Esophagus squamous epithelium (tissue), 5 donors: ENCODE measurements around the gene ZNF516. TPM values are rescaled to one million over a fixed set of nuclear protein-coding genes. Genes with fewer than 3 reads are reported as not detected.
A peak's percentile ranks its signal among the peaks of the same experiment; 100 is the strongest.

ENCODE experiments used
- DNase-seq: peaks from one replicate; lab custom pipeline; 2025; lab: John Stamatoyannopoulos, UW
- H3K27ac ChIP-seq, 4 donors: fragments of 200-600 bp; sonication (generic); one replicate each; pipeline ENCODE4 v1.5.1; 2016 to 2019; ENCODE audit warnings: mild to moderate bottlenecking in 1 of 4
- H3K27me3 ChIP-seq, 4 donors: fragments of 200-600 bp; sonication (generic); 1 replicate in 3 of 4; 2 replicates in 1 of 4; pipeline versions ENCODE4 v1.5.1 to v1.6.0; 2017 to 2021; ENCODE audit warnings: antibody characterized with exemption in 1 of 4
- H3K36me3 ChIP-seq, 3 donors: fragments of 200-600 bp; sonication (generic); one replicate each; pipeline ENCODE4 v1.5.1; 2016 to 2019
- H3K4me1 ChIP-seq, 3 donors: fragments of 200-600 bp; sonication (generic); one replicate each; pipeline ENCODE4 v1.5.1; 2017 to 2019
- H3K4me3 ChIP-seq, 4 donors: fragments of 200-600 bp; sonication (generic); 1 replicate in 3 of 4; 2 replicates in 1 of 4; pipeline ENCODE4 v1.5.1; 2016 to 2019; ENCODE audit warnings: mild to moderate bottlenecking in 2 of 4, moderate library complexity in 1 of 4
- H3K9me3 ChIP-seq, 3 donors: fragments of 200-600 bp; sonication (generic); one replicate each; pipeline ENCODE4 v1.5.1; 2016 to 2019
- CTCF ChIP-seq, 6 experiments: fragments of 450-650 bp in 4 of 6; fragments of 200-600 bp in 2 of 6; sonication (generic) in 2 of 6; IDR thresholded peaks; one replicate each; pipeline ENCODE4 v1.5.1; 2016 to 2019; ENCODE audit warnings: antibody characterized with exemption in 6 of 6, mild to moderate bottlenecking in 4 of 6, moderate library complexity in 4 of 6
- POLR2A ChIP-seq, 4 donors: fragments of 450-650 bp; IDR thresholded peaks; one replicate each; pipeline ENCODE4 v1.6.1; 2017; ENCODE audit warnings: antibody characterized with exemption in 4 of 4, mild to moderate bottlenecking in 4 of 4, moderate library complexity in 3 of 4
- WGBS, 2 donors: methylation state at CpG; one replicate each; pipeline ENCODE4 v1.1.5; 2018; 5-methylcytosine and 5-hydroxymethylcytosine counted together
- intact Hi-C: fragments of 100-400 bp; cut with DNase I; formaldehyde crosslinking; loops from one replicate; pipeline ENCODE4 v1.15.0; 2022
- total RNA-seq, 4 donors: library from RNA; depleted of rRNA; stranded (reverse); fragments of >200 nt; gene quantifications; one replicate each; pipeline ENCODE4 v1.1.0, GENCODE V29; 2016
- donor health status: DM: yes; HTN: yes; CAD: no.

The ZNF516 gene
- total RNA-seq, 4 donors from 2014 or later: 18.0 to 23.9 (median 19.2) TPM

DNA sequence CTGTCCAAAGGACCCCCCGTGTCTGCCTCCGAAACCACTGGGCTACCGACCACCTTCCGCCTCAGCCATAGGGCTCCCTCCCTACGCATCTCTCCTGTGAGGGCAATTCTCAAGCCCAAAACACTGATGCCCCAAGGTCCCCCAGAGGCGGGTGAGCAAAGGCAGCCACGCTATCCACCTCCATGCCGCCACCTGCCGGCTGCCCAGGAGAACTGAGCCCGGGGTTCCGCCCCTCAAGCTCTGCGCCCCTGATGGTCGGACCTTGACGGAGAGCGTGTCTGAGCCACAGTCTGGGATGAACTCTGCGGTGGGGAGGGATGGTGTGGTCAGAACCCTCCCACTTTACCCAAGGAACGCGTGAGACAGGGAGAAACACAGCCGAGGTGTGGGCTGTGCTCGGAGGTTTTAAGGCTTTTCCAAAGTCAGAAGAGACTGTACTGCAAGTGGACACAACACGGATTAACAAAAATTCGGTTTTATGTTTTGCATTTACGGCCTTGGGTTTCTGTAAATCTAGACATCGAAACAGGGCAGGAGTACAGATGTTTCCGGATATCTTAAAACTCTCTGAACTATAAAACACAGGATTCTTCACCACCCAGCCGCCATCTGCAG, 114.1 kb downstream of the ZNF516 start:
- intact Hi-C loops: no loop called here
- no peaks in the 10 kb centered on the region for H3K27me3 ChIP-seq
- peaks cover 0 to 11% (median 0%) of the 10 kb centered on the region in 3 donors for H3K4me1 ChIP-seq
- no peak for DNase-seq
- 87 to 91% methylated on average over 13 to 15 of the region's 26 CpGs for WGBS, 2 donors
- H3K27ac ChIP-seq: no peak overlapping the region
- peaks cover 9 to 48% (median 16%) of the 10 kb centered on the region in 3 donors for H3K36me3 ChIP-seq
- no peak overlapping the region for H3K4me3 ChIP-seq
- H3K9me3 ChIP-seq: no peaks in the 10 kb centered on the region
- TF ChIP-seq CTCF (IDR thresholded peaks at IDR 0.05) (peak in 4 of 6 experiments; percentile 10 to 33 (median 20)), POLR2A (IDR thresholded peaks at IDR 0.05) (no peak)

DNA sequence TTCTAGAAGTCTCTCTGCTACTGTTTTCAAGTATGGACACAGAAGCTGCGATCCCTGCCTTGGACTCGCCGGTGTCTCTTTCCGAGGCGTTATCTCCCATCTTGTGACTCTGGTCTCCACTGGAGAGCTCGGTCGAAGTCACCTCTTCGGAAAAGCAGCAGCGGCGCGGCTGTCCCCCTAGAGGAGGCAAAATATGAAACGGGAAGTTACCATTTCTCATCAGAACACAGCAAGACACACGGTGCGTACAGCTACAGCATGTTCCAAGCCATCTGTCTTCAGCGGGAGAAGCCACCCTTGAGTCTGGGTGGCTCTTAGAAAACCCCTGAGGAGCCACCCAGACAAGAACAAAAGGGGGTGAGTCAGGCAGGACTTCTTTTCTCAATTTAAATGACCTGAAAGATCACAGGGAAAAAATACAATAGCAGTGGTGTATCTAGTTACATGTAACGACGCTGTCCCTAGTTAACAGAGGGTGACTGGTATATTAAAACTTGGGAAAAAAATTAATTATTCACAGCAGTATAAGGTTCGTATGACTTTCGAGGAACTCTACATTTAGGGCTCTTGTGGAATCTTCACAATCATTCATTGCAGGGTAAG, 114.8 kb downstream of the ZNF516 start:
- Histone ChIP-seq H3K27ac (no peak overlapping the region), H3K27me3 (no peaks in the 10 kb centered on the region), H3K9me3 (no peaks in the 10 kb centered on the region), H3K36me3 (peaks cover 9 to 51% (median 16%) of the 10 kb centered on the region in 3 donors), H3K4me3 (no peak overlapping the region), H3K4me1 (peaks cover 0 to 6% (median 0%) of the 10 kb centered on the region in 3 donors)
- intact Hi-C loops: no loop called here
- DNase-seq: no peak
- 76 to 82% methylated on average over 4 to 10 of the region's 19 CpGs for WGBS, 2 donors
- no peak for TF ChIP-seq POLR2A (IDR thresholded peaks at IDR 0.05)
- TF ChIP-seq CTCF (IDR thresholded peaks at IDR 0.05): no peak

- Histone ChIP-seq H3K9me3 (no peaks in the 10 kb centered on the region), H3K27me3 (no peaks in the 10 kb centered on the region), H3K4me1 (peaks cover 0 to 3% (median 0%) of the 10 kb centered on the region in 3 donors), H3K36me3 (peaks cover 9 to 44% (median 16%) of the 10 kb centered on the region in 3 donors), H3K27ac (no peak overlapping the region), H3K4me3 (no peak overlapping the region)
- 80 to 92% methylated on average over 1 to 25 of the region's 53 CpGs for WGBS, 2 donors
- DNase-seq: no peak
- TF ChIP-seq CTCF (IDR thresholded peaks at IDR 0.05) (no peak), POLR2A (IDR thresholded peaks at IDR 0.05) (no peak)
- intact Hi-C loops: no loop called here
Observed at GRCh38 chr18:76379226-76380126, 115.6 kb downstream of the ZNF516 start.

- Histone ChIP-seq H3K27ac (no peak overlapping the region), H3K36me3 (peaks cover 9 to 44% (median 16%) of the 10 kb centered on the region in 3 donors), H3K9me3 (no peaks in the 10 kb centered on the region), H3K4me3 (no peak overlapping the region), H3K27me3 (no peaks in the 10 kb centered on the region), H3K4me1 (peaks cover 0 to 3% (median 0%) of the 10 kb centered on the region in 3 donors)
- intact Hi-C loops: no loop called here
- WGBS, 2 donors: 67 to 92% methylated on average over 2 to 7 of the region's 32 CpGs
- TF ChIP-seq POLR2A (IDR thresholded peaks at IDR 0.05): no peak
- TF ChIP-seq CTCF (IDR thresholded peaks at IDR 0.05): no peak
- no peak for DNase-seq
Observed at GRCh38 chr18:76378526-76379215, 116.4 kb downstream of the ZNF516 start.
